ENCODE data around the gene TXNDC15.
A peak's percentile ranks its signal among the peaks of the same experiment; 100 is the strongest.
"Not testable (repeated sequence)": the region's sequence is repeated elsewhere in the genome, so short reads cannot be mapped to it uniquely, and the experiment has no call there.

The TXNDC15 gene

DNA sequence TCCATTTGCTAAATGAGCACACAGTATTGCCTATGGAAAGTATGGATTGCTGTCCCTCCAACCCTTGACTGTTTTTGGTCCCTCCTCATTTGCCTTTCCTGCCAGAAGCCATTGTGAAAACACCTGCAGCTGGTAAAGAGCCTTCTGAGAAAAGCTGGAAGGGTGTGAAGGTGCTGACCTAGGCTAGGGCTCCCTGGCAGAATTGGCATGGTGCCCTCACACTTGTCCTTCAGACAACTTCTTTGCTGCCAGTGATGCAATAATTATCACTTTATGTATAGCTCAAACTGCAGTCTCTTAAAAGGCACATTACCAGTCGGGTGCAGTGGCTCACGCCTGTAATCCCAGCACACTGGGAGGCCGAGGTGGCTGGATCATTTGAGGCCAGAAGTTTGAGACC lies 4.2 kb downstream of the TXNDC15 start:
- DNase-seq (ENCODE audit: low read depth in 2 of 2), result no peak

GRCh38 chr5:134879456-134879855 lies 5.3 kb downstream of the TXNDC15 start:
- no peak for DNase-seq (ENCODE audit: low read depth in 2 of 2)

- DNase-seq (ENCODE audit: low read depth in 2 of 2), result not testable (repeated sequence)
These were observed 6.8 kb downstream of the TXNDC15 start for GRCh38 chr5:134880937-134881336.

- not testable (repeated sequence) for DNase-seq (ENCODE audit: low read depth in 2 of 2)
These were observed 7.5 kb downstream of the TXNDC15 start for GRCh38 chr5:134881711-134882110.

GRCh38 chr5:134887593-134888159 lies 13.5 kb downstream of the TXNDC15 start:
- no peak for DNase-seq (ENCODE audit: low read depth in 2 of 2)

DNA sequence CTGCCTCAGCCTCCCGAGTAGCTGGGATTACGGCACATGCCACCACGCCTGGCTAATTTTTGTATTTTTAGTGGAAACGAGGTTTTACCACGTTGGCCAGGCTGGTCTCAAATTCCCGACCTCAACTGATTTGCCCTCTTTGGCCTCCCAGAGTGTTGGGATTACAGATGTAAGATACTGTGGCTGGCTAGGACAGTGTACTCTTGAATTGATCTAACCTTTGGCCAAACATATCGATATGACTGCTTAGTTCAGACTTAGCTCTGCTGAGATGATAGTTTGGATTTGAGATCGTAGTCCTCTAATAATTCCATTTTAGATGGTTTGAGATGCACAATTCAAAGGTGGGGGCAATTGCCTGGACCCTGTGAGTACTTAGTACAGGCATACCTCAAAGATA lies 15.2 kb downstream of the TXNDC15 start:
- no peak for DNase-seq (ENCODE audit: low read depth in 2 of 2)

- DNase-seq (ENCODE audit: low read depth in 2 of 2), result no peak
These were observed 17.3 kb downstream of the TXNDC15 start for GRCh38 chr5:134891473-134891872.

DNA sequence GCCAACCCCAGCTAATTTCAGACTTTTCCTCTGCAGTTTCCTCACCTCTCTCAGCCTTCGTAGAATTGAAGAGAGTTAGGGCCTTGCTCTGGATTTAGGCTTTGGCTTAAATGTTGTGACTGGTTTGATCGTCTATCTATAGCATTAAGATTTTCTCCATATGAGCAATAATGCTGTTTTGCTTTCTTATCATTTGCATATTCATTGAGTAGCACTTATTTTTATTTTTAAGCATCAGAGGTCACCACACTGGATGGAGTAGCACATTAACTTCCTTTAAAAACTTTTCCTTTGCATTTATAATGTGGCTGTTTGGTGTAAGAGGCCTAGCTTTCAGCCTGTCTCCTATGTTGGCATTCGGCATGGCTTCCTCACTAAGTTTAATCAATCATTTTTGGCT lies 18.1 kb downstream of the TXNDC15 start:
- DNase-seq (ENCODE audit: low read depth in 2 of 2), result no peak

GRCh38 chr5:134892926-134893325 lies 18.8 kb downstream of the TXNDC15 start:
- no peak for DNase-seq (ENCODE audit: low read depth in 2 of 2)

- no peak for DNase-seq (ENCODE audit: low read depth in 2 of 2)
These were observed 19.8 kb downstream of the TXNDC15 start for GRCh38 chr5:134893748-134894505.

- DNase-seq (ENCODE audit: low read depth in 2 of 2), result no peak
These were observed 28.1 kb downstream of the TXNDC15 start for GRCh38 chr5:134902071-134902801.

- DNase-seq (ENCODE audit: low read depth in 2 of 2), result peak; percentile 78 to 83
These were observed 30.6 kb downstream of the TXNDC15 start, which contains the start of gene PCBD2 for GRCh38 chr5:134904610-134905245. TSS of gene PCBD2 (plus strand) at chr5:134905131. CDS start at chr5:134905140, 9 bp downstream.

DNA sequence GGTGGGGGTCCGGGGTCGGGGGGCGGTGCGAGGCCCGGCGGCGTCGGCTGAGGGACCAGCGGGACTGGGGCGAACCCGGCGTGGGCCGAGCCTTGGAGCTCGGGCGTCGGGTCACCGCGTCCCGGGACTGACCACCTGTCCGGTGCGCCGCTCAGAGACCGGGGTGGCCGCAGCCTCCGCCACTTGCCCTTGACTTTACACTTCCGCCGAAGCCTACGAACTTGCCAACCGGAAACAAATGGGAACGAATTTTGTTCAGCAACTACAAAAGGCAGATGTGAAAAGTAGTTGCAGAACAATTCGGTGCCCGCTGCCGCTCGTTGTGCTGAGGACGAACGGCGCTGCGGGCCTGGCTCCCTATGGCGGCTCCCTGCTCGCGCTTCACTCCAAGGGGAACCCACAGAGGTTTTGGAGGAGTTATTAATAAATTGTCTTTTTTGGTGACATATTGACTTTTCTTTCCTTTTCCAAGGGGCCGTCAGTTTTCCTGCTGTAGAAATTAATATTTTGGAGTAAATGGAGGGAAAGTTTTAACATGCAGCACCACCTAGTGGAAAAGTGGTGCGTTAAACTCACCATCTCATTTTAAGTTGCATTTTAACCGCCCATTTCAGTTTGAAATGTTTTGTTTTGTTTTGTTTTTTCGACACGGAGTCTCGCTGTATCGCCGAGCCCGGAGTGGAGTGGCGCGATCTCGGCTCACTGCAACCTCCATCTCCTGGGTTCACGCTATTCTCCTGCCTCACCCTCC lies 31.2 kb downstream of the TXNDC15 start:
- DNase-seq (ENCODE audit: low read depth in 2 of 2), result peak; percentile 6 to 36

DNA sequence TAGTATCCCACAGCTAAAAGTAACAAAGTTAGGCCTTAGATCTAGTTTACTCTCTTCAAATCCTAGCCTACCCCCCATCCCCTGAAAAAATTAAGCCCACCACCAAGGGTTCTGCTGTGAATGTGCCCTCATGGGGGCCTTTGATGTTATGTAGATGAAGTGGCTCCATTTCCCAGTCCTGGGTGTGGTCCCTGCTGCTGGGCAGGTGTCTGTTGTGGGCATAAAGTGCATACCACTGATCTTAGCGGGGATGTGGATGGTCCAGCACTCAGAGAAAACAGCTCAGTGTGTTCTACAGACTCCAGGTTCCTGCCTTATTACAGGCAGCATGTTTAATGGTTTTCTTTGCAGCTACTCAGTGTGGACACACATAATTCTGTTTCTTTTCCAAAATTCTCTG lies 32.6 kb downstream of the TXNDC15 start:
- no peak for DNase-seq (ENCODE audit: low read depth in 2 of 2)

- not testable (repeated sequence) for DNase-seq (ENCODE audit: low read depth in 2 of 2)
These were observed 36.6 kb downstream of the TXNDC15 start for GRCh38 chr5:134910752-134911151.

DNA sequence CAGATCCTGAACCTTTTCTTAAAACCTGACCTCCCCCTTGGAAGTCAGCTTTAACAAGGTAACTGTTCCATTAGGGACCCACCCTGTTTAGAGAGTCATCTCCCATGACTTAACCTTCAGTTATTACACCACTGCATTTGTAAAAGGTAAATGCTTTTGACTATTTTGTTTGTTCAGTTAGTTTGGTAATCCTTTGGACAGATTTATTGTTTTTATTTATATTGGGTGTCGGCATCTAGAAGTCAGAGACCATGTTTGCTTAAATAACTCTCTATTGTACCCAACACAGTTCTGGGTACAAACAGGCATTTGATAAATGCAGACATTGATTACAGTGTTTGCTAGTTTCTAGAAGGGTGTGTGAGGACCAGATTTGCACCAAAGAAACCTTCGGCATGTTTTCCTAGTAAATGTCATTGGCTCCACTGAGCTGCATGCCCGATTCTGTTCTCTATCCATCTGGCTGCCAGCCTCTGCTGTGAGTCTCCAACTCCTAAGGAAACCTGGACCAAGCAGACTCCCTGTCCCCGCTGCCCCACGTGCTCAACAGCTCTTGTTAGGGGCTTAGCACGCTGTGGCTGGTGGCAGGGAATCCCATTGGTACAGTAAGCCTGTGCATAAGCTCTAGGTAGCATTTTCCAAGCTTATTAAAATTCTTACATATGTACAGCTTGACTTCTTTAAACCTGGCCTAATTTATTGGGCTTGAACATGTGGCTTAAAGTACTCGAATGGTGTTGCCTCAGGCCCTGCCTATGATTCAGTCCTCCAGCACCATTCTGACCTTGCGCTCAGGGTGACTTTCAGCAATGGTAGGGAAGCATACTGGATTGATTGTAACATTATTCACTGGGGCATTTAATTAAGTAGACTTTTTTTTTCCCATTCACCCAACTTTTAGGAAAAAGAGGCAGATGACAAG lies 37.4 kb downstream of the TXNDC15 start:
- DNase-seq (ENCODE audit: low read depth in 2 of 2), result no peak

- DNase-seq (ENCODE audit: low read depth in 2 of 2), result no peak
These were observed 39.1 kb downstream of the TXNDC15 start for GRCh38 chr5:134913254-134913653.

DNA sequence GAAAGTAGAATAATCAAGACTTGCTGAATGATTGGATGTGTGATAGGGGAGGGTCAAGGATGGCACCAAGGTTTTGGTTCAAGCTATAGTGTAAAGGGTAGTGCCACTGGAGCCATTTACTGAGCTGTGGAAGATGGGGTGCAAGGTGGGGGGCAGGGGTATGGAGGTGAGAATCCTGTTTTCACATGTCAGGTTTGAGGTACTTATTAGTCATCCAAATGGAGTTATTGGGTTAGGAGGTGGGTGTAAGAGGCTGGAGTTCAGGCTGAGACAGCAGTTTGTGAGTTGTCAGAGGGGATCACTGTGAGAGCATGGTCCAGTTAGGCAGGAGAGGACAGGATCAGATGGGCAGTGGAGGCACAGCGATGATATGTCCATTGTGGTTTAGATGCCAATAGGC lies 39.6 kb downstream of the TXNDC15 start:
- no peak for DNase-seq (ENCODE audit: low read depth in 2 of 2)

GRCh38 chr5:134917070-134917815 lies 43.1 kb downstream of the TXNDC15 start:
- DNase-seq (ENCODE audit: low read depth in 2 of 2), result no peak

- DNase-seq (ENCODE audit: low read depth in 2 of 2), result no peak
These were observed 44.7 kb downstream of the TXNDC15 start for GRCh38 chr5:134918861-134919260.
